ENCODE measurements around the gene ASMTL.

Gene ASMTL

DNA sequence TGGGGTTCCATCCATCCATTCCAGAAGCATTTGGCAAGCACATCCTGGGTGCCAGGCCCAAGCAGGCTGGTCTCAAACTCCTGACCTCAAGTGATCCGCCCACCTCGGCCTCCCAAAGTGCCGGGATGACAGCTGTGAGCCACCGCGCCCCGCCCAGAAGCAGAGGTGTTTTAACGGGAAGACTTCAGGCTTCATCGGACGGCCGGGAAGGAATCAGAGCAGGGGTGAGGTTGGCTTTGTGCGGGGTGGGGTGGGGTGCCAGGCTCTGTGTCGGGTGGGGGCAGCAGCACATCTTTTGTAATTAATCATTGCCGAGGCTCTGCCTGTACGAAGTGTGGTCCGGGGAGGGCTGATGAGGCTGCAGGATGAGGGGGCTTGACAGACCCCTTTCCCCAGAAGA is 55.7 kb downstream of the ASMTL start:
- TF ChIP-seq, protein P1, sequence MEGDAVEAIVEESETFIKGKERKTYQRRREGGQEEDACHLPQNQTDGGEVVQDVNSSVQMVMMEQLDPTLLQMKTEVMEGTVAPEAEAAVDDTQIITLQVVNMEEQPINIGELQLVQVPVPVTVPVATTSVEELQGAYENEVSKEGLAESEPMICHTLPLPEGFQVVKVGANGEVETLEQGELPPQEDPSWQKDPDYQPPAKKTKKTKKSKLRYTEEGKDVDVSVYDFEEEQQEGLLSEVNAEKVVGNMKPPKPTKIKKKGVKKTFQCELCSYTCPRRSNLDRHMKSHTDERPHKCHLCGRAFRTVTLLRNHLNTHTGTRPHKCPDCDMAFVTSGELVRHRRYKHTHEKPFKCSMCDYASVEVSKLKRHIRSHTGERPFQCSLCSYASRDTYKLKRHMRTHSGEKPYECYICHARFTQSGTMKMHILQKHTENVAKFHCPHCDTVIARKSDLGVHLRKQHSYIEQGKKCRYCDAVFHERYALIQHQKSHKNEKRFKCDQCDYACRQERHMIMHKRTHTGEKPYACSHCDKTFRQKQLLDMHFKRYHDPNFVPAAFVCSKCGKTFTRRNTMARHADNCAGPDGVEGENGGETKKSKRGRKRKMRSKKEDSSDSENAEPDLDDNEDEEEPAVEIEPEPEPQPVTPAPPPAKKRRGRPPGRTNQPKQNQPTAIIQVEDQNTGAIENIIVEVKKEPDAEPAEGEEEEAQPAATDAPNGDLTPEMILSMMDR (IDR thresholded peaks at IDR 0.05; ENCODE audit: insufficient read depth, low read depth, low read length, missing control alignments) = no peak
- no peak for DNase-seq (ENCODE audit: low read depth)
- H3K4me3 ChIP-seq (ENCODE audit: low read depth, low read length) = no peak overlapping the region

- H3K4me3 ChIP-seq (ENCODE audit: low read depth, low read length) = no peak overlapping the region
- DNase-seq (ENCODE audit: low read depth) = no peak
- TF ChIP-seq, protein P1 (IDR thresholded peaks at IDR 0.05; ENCODE audit: insufficient read depth, low read depth, low read length, missing control alignments) = no peak
These were observed 57.0 kb downstream of the ASMTL start for GRCh38 chrX:1395646-1396216.

DNA sequence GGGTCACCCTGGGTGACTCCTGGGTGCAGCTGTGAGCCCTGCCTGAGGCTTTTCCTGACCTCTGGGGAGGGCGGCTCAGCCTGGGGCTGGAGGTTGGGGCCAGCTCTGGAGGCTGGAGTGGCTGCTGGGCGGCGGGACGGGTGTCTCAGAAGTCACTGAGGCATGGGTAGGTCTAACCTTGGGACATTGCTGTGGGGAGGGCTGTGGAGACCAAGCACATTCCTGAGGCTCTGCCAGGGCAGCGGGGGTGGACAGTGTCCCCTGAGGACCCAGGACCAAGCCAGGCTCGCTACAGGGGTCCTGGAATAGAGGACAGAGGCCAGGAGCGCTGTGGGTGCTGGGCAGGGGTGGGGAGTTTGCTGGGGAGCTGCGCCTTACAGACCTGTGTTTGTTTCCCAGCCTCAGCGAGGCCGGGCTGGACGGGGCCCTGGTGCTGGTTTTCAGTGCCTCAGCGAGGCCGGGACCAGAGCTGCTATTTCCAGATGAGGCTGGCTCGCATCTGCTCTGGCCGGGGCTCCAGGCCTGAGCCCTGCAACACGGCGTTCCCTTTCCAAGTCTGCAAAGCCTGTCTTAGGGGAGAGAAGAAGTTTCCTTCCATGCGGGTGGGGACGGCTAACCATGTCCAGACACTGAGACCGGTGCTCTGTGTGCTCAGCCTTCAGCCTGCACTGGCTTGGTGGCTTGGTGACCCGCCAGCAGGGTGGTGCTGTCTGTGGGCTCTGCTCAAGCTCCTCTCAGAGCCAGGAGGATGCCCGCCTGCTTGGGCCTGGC is 57.8 kb downstream of the ASMTL start:
- TF ChIP-seq, protein P1 (IDR thresholded peaks at IDR 0.05; ENCODE audit: insufficient read depth, low read depth, low read length, missing control alignments) = no peak
- no peak overlapping the region for H3K4me3 ChIP-seq (ENCODE audit: low read depth, low read length)
- no peak for DNase-seq (ENCODE audit: low read depth)

GRCh38 chrX:1393871-1394615 is 58.7 kb downstream of the ASMTL start:
- TF ChIP-seq, protein P1 (IDR thresholded peaks at IDR 0.05; ENCODE audit: insufficient read depth, low read depth, low read length, missing control alignments) = no peak
- no peak for DNase-seq (ENCODE audit: low read depth)
- no peak overlapping the region for H3K4me3 ChIP-seq (ENCODE audit: low read depth, low read length)

DNA sequence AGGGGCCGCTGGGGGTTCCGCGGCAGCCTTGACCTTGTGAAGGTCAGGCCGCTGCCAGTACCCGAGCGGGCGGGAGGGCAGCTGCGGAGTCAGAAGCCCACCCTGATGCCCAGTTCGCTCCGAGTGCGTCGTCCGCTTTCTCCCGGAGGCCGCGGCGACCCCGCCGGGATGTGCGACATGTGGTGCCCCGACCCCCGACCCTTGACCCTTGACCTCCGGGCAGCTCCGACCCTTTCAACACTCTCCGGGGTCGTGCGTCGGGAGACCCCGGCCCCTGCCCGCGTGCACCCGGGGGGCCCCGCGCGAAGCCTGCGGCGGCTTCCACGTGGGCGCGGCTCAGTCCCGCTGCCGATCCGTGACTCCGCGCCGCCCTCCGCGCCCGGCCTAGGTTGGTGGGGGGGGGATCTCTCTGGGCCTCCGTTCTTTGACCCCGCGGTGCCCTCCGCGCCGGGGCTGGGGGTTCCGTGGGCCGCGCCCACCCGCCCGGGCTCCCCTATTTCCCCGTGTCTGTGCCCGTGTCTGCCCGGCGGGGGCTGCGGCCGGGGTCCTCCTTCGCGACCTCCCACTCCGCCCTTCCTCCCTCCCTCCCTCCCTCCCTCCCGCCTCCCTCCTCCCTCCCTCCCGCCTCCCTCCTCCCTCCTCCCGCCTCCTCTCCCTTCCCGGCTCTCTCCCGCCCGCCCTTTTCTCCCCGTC is 60.2 kb downstream of the ASMTL start:
- peak; percentile 58 for DNase-seq (ENCODE audit: low read depth)
- TF ChIP-seq, protein P1 (IDR thresholded peaks at IDR 0.05; ENCODE audit: insufficient read depth, low read depth, low read length, missing control alignments) = no peak
- peak overlapping the region; percentile 69 for H3K4me3 ChIP-seq (ENCODE audit: low read depth, low read length)

DNA sequence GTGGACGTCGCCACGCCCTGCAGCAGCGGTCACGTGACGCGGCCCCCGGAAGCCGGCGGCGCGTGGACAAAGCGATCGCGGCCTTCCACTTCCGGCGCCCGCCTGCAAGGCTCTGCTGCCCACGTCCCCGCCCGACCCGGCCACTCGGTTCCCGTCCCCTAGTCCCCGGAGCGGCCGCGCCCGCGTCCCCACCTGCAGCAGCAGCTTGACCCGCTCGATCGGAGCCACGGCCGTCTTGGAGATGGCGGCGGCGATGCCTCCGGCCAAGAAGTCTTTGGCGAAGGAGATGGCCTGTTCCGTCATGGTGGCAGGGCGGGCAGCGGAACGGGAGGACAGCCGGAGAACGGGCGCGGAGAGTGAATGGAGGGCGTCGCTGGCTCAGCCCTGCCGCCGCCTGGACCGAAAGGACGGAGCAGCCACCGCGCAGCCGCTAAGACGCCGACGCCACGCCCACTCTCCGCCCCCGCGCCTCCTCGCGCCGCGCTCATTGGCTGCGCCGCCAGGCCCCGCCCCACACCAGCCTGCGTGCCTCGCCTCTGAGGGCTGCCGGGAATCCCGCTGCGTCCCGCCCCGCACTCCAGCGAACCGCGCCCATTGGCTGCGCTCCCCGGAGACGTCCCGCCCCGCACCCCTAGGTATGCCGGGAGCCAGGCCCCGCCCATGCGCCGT is 60.9 kb downstream of the ASMTL start, which contains the start of gene SLC25A6:
TSS of gene SLC25A6 (minus strand) at position 407 of the 669 bp plus-strand sequence. CDS start at position 303, 104 bp downstream.
- DNase-seq (ENCODE audit: low read depth) = peak; percentile 97
- peak within 1 kb of the TSS; percentile 96 for H3K4me3 ChIP-seq (ENCODE audit: low read depth, low read length)
- TF ChIP-seq, protein P1 (IDR thresholded peaks at IDR 0.05; ENCODE audit: insufficient read depth, low read depth, low read length, missing control alignments) = no peak
